ENCODE results near the gene GNG7.
"Not testable (repeated sequence)": the region's sequence is repeated elsewhere in the genome, so short reads cannot be mapped to it uniquely, and the experiment has no call there.

Gene GNG7

DNA sequence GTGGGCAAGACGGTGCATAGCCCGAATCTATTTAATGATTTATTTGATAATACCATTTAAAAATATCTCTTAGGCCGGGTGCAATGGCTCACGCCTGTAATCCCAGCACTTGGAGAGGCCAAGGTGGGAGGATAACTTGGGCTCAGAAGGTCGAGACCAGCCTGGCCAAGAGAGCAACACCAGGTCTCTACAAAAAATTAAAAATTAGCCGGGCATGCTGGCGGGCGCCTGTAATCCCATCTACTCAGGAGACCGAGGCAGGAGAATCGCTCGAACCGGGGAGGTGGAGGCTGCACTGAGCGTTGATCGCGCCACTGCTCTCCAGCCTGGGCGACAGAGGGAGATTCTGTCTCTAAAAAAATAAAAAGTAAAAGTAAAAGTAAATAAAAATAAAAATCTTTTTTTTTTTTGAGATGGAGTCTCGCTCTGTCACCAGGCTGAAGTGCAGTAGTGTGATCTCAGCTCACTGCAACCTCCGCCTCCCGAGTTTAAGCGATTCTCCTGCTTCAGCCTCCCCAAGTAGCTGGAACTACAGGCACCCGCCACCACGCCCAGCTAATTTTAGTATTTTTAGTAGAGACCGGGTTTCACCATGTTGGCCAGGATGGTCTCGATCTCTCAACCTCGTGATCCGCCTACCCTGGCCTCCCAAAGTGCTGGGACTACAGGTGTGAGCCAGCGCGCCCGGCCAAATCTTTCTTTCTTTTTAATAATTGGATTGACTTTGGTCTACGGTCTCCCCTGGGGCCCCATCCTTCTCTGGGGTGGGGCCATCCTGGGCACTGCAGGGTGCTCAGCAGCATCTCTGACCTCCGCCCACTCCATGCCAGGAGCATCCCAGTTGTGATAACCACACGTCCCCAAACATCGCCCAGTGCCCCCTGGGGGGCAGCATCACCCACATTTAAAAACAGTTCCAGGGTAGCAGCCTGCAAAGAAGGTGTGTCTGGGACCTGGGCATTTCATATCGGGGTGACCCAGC is 90.7 kb downstream of the GNG7 start:
- DNase-seq (ENCODE audit: low read depth) = no peak
- H3K4me3 ChIP-seq (ENCODE audit: low read depth, low read length) = no peak overlapping the region; the same call in 1 of the 2 replicates
- TF ChIP-seq, protein P1, sequence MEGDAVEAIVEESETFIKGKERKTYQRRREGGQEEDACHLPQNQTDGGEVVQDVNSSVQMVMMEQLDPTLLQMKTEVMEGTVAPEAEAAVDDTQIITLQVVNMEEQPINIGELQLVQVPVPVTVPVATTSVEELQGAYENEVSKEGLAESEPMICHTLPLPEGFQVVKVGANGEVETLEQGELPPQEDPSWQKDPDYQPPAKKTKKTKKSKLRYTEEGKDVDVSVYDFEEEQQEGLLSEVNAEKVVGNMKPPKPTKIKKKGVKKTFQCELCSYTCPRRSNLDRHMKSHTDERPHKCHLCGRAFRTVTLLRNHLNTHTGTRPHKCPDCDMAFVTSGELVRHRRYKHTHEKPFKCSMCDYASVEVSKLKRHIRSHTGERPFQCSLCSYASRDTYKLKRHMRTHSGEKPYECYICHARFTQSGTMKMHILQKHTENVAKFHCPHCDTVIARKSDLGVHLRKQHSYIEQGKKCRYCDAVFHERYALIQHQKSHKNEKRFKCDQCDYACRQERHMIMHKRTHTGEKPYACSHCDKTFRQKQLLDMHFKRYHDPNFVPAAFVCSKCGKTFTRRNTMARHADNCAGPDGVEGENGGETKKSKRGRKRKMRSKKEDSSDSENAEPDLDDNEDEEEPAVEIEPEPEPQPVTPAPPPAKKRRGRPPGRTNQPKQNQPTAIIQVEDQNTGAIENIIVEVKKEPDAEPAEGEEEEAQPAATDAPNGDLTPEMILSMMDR (IDR thresholded peaks at IDR 0.05; ENCODE audit: low read depth, low read length, missing control alignments) = peak; percentile 21

DNA sequence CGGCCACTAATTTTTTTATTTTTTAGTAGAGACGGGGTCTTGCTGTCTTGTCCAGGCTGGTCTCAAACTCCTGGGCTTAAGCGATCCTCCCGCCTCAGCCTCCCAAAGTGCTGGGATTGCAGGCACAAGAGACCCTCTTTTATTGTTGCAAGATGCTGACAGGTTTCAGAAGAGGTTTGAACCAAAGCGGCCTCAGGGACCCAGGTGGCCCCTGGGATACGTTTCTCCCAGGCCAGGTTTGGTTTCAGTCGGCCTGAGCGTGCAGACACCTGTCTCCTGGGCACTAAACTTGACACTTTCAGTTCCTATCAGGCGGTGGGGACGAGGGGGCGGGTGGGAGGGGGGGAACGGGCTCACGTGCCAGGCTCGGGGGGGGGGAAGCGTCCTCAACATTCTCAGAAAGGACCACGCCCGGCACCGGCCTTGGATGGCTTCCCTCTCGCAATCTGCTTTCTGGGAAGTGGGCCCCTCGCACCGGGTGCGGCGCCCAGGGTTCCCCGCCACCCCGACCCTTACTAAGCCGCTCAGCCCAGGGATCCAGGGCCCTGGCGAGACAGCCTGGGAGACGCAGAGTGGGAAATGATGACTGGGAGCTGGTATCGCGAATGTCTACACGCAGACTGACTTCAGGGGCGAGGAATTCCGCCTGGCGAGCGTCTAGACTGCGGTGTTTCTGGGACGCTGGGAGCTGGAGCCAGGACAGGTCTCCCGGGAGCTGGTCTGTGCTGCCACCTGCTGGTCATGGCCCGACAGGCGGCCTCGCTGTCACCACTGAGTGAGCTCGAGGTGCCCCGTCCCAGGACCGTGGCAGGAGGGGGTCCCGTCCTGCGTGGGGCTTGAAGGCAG is 91.6 kb downstream of the GNG7 start:
- H3K4me3 ChIP-seq (ENCODE audit: low read depth, low read length) = peak overlapping the region; percentile 41
- DNase-seq (ENCODE audit: low read depth) = peak; percentile 83
- TF ChIP-seq, protein P1 (IDR thresholded peaks at IDR 0.05; ENCODE audit: low read depth, low read length, missing control alignments) = peak; percentile 94

DNA sequence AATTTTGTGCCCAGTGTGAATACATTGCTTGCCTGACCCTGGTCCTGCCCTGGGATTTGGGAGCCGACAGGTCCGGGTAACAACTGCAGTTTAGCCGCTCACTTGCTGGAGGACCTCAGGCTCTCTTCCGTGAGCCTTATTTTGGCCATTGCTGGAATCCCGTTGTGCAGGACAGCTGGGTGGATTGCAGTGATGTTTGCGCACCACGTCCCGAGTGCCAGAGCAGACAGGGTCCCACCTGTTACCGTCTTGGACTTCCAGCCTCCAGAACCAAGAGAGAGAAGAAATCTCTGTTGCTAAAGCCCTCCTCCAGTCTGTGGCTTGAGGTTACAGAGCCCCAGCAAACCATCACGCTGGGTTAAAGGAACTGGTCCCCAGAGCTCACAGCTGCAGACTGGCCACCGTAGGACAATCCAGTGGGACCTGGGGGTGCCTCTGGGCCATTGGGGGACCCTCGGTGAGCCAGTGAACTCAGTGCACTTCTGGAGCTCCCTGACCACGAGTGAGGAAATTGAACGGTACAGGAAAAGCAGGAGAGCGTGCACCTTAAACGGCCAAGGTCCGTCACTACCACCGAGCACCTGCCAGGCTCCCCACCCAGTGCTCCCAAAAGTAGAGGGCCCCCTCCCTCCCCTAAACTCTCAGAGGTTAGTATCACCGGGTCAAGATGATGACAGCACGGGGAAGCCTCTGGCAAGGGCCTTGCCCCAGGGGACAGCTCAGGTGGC is 92.9 kb downstream of the GNG7 start:
- TF ChIP-seq, protein P1 (IDR thresholded peaks at IDR 0.05; ENCODE audit: low read depth, low read length, missing control alignments) = no peak
- peak overlapping the region; percentile 64 for H3K4me3 ChIP-seq (ENCODE audit: low read depth, low read length)
- no peak for DNase-seq (ENCODE audit: low read depth)

DNA sequence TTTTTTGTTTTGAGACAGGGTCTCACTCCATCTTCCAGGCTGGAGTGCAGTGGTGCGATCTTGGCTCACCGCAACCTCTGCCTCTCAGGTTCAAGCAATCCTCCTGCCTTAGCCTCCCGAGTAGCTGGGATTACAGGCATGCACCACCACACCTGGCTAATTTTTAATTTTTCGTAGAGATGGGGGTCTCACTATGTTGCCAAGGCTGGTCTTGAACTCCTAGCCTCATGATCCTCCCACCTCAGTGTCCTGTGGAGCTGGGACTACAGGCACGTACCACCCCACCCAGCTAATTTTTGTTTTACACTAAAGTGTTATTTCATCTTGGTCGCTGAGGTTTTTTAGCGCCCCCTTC is 93.5 kb downstream of the GNG7 start:
- peak overlapping the region; percentile 64 for H3K4me3 ChIP-seq (ENCODE audit: low read depth, low read length)
- not testable (repeated sequence) for DNase-seq (ENCODE audit: low read depth)

DNA sequence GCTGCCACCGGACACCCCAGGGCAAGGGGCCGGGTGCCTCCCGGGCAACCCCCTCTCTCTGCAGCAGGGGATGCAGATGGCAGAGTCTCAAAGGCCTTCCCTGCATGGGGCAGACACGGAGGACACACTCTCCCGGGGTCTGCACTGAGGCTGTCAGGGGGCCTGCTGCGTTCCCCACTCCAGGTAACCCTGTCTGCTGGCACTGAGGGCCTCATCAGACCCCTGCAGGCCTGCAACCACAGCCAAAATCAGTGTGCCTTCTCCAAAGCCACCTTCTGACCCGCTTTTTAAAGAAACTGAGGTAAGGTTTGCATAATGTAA is 93.9 kb downstream of the GNG7 start:
- no peak for DNase-seq (ENCODE audit: low read depth)
- peak overlapping the region; percentile 64 for H3K4me3 ChIP-seq (ENCODE audit: low read depth, low read length)
- TF ChIP-seq, protein P1 (IDR thresholded peaks at IDR 0.05; ENCODE audit: low read depth, low read length, missing control alignments) = no peak

DNA sequence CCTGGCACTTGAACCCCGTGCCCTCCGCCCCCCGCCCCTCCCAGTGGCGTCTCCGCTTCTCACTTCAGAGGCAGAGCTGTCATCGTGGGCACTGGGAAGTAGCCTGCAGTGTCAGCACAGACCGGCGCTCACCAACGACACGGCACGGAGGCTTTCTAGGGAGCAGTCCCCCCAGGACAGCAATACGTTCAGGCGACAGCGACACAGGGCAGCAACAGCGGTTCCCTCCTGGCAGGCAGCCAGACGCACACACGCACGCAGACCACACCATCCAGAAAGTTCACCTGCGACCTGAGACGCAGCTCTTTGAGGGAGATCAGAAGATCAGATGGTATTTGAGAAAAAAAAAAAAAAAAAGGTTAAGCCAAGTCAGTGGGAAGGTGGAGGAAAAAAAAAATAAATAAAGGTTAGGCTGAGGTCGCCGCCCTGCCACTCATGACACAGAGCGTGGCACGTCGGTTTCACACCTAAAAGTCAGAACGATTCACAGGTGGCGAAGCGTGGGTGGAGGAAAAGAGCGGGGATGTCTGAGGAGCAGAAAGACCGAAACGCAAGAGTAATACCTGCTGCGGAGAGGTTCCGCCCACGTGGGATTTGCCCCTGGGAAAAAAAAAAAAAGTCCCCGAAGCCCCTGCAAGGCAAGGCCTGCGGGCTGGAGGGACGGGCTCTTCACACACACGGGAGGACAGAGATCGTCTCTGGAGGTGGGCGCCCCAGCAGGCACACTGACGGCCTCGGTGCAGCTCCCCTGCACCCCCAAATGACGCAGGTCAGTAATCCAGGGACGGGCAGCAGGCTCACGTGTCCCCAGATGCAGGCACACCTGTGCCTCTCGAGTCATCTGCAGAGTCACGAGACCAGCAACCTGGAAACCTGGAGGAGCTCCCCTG is 94.5 kb downstream of the GNG7 start:
- peak; percentile 94 for DNase-seq (ENCODE audit: low read depth)
- H3K4me3 ChIP-seq (ENCODE audit: low read depth, low read length) = peak overlapping the region; percentile 64
- TF ChIP-seq, protein P1 (IDR thresholded peaks at IDR 0.05; ENCODE audit: low read depth, low read length, missing control alignments) = no peak

DNA sequence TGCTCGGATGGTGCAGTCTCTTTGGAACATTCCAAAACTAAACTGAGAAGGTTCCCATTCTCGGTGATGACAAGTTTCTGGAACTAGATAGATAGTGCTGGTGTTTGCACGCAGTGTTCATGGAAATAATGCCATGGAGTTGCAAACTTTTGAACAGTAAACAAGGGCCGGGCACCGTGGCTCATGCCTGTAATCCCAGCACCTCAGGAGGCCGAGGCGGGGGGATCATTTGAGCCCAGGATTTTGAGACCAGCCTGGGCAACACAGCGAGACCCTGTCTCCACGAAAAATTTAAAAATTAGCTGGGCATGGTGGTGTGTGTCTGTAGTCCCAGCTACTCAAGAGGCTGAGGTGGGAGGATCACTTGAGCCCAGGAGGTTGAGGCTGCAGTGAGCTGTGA is 95.7 kb downstream of the GNG7 start:
- not testable (repeated sequence) for DNase-seq (ENCODE audit: low read depth)
- H3K4me3 ChIP-seq (ENCODE audit: low read depth, low read length) = peak overlapping the region; percentile 9; the same call in 1 of the 2 replicates

DNA sequence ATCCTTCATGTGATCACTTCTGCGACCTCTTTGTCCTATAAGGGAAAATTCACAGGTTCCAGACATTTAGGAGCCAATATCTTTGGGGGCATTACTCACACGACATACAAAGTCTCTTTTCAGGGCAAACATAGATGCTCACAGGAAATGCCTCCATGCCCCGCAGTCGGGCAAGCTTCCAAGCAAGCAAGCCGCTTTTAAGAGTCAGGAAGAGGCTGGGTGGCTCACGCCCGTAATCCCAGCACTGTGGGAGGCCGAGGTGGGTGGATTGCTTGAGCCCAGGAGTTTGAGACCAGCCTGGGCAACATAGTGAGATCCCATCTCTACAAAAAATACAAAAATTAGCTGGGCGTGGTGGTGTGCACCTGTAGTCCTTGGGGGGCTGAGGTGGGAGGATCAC is 96.6 kb downstream of the GNG7 start:
- not testable (repeated sequence) for DNase-seq (ENCODE audit: low read depth); H3K4me3 ChIP-seq (ENCODE audit: low read depth, low read length)
